H1 (cell line): Measurements from ENCODE around the gene ZBTB20. TPM values are rescaled to one million over a fixed set of nuclear protein-coding genes. Genes with fewer than 3 reads are reported as not detected.

Experiments used
- CTCF ChIA-PET: fragments of 300-600 bp; sonication (Branson Sonifier 250); formaldehyde crosslinking; loops from one replicate; lab custom pipeline; 2021; ENCODE audit not compliant: partially characterized antibody; lab: Charles Lee
- POLR2A ChIA-PET: fragments of 300-600 bp; sonication (Branson Sonifier 250); formaldehyde crosslinking; loops from one replicate; lab custom pipeline; 2021; ENCODE audit warnings: inconsistent platforms; ENCODE audit not compliant: partially characterized antibody; lab: Charles Lee
- DNase-seq, 2 experiments: peaks; one replicate each; pipeline versions ENCODE4 v3.0.0 to v3.0.0-alpha.2; 2010 to 2022; ENCODE audit warnings: low spot score in 2 of 2, low read depth in 1 of 2, mixed read lengths in 1 of 2
- FAIRE-seq: peaks from 2 replicates; lab custom pipeline; 2011; peaks lifted over from hg19 to GRCh38; lab: Jason Lieb, UNC
- H2AFZ ChIP-seq: 2 replicates; pipeline ENCODE4 v1.8.1; 2012; ENCODE audit warnings: low read length, inconsistent platforms
- H2AK5ac ChIP-seq: 2 replicates; pipeline ENCODE4 v1.6.1; 2013; ENCODE audit warnings: low read depth, low read length
- H2BK120ac ChIP-seq: replicated peaks from 2 replicates; pipeline ENCODE3; 2013; ENCODE audit warnings: low read depth, low read length, inconsistent platforms
- H2BK12ac ChIP-seq: 2 replicates; pipeline ENCODE4 v1.6.1; 2013; ENCODE audit warnings: low read depth, low read length
- H2BK15ac ChIP-seq: 2 replicates; pipeline ENCODE4 v1.6.1; 2013; ENCODE audit warnings: low read length
- H2BK20ac ChIP-seq: 2 replicates; pipeline ENCODE4 v1.6.1; 2013; ENCODE audit warnings: low read length
- H2BK5ac ChIP-seq: 2 replicates; pipeline ENCODE4 v1.6.1; 2013; ENCODE audit warnings: low read depth, low read length
- H3K14ac ChIP-seq: 2 replicates; pipeline ENCODE4 v1.6.1; 2013; ENCODE audit warnings: inconsistent platforms; ENCODE audit not compliant: insufficient read length
- H3K18ac ChIP-seq: 2 replicates; pipeline ENCODE4 v1.6.1; 2013; ENCODE audit warnings: low read length; ENCODE audit errors: extremely low read depth
- H3K23ac ChIP-seq: 2 replicates; pipeline ENCODE4 v1.6.1; 2013; ENCODE audit warnings: inconsistent platforms; ENCODE audit not compliant: insufficient read length
- H3K23me2 ChIP-seq: 2 replicates; pipeline ENCODE4 v1.6.1; 2013; ENCODE audit warnings: low read depth, low read length
- H3K27ac ChIP-seq: 2 replicates; pipeline ENCODE4 v1.6.1; 2011; ENCODE audit warnings: low read depth, low read length, inconsistent platforms
- H3K27me3 ChIP-seq, 4 experiments: replicated peaks in 1 of 4; 1 replicate in 1 of 4; 2 replicates in 3 of 4; pipeline versions ENCODE4 v1.6.1 to v1.8.1; 2011 to 2013; ENCODE audit warnings: low read length in 3 of 4, mild to moderate bottlenecking in 3 of 4, inconsistent platforms in 2 of 4, mixed read lengths in 2 of 4, moderate library complexity in 1 of 4; ENCODE audit not compliant: control insufficient read depth in 3 of 4, insufficient read depth in 3 of 4; ENCODE audit errors: extremely low read depth in 1 of 4
- H3K36me3 ChIP-seq, 4 experiments: 2 replicates each; pipeline versions ENCODE4 v1.6.1 to v1.8.1; 2011 to 2013; ENCODE audit warnings: mild to moderate bottlenecking in 4 of 4, low read length in 3 of 4, moderate library complexity in 2 of 4, control low read depth in 1 of 4, inconsistent platforms in 1 of 4; ENCODE audit not compliant: insufficient read depth in 4 of 4, control insufficient read depth in 2 of 4
- H3K4ac ChIP-seq: replicated peaks from 2 replicates; pipeline ENCODE3; 2013; ENCODE audit warnings: low read length, low read depth, mixed read lengths, inconsistent platforms; ENCODE audit not compliant: insufficient read length
- H3K4me1 ChIP-seq, 4 experiments: replicated peaks in 1 of 4; 1 replicate in 1 of 4; 2 replicates in 3 of 4; pipeline versions ENCODE4 v1.6.1 to v1.8.1; 2011 to 2013; ENCODE audit warnings: low read length in 3 of 4, inconsistent platforms in 2 of 4, mixed read lengths in 1 of 4; ENCODE audit not compliant: insufficient read depth in 4 of 4, control insufficient read depth in 3 of 4
- H3K4me2 ChIP-seq, 2 experiments: 2 replicates each; pipeline versions ENCODE4 v1.6.1 to v1.8.1; 2011 to 2013; ENCODE audit warnings: low read depth in 2 of 2, low read length in 2 of 2, control low read depth in 1 of 2, inconsistent platforms in 1 of 2, mild to moderate bottlenecking in 1 of 2; ENCODE audit not compliant: insufficient read depth in 1 of 2
- H3K4me3 ChIP-seq, 4 experiments: fragments of 200-600, 300-600 bp in 1 of 4; sonication (generic), shearing (Covaris generic), sonication (Bioruptor Twin) in 1 of 4; 2 replicates each; pipeline versions ENCODE4 v1.5.1 to v1.8.1; 2011 to 2016; ENCODE audit warnings: low read length in 4 of 4, low read depth in 3 of 4, control low read depth in 2 of 4, inconsistent platforms in 2 of 4, mild to moderate bottlenecking in 2 of 4, mixed read lengths in 1 of 4, moderate library complexity in 1 of 4; ENCODE audit not compliant: insufficient read depth in 2 of 4; ENCODE audit errors: extremely low read depth in 1 of 4
- H3K56ac ChIP-seq: replicated peaks from 2 replicates; pipeline ENCODE3; 2013; ENCODE audit warnings: low read depth, mild to moderate bottlenecking, mixed read lengths, low read length, inconsistent platforms; ENCODE audit not compliant: insufficient read length
- H3K79me1 ChIP-seq: 2 replicates; pipeline ENCODE4 v1.6.1; 2013; ENCODE audit warnings: low read depth, low read length, control low read depth
- H3K79me2 ChIP-seq, 2 experiments: 2 replicates each; pipeline versions ENCODE4 v1.6.1 to v1.8.1; 2012 to 2013; ENCODE audit warnings: low read length in 2 of 2, mild to moderate bottlenecking in 2 of 2, inconsistent platforms in 1 of 2; ENCODE audit not compliant: insufficient read depth in 2 of 2, control insufficient read depth in 1 of 2
- H3K9ac ChIP-seq, 4 experiments: replicated peaks in 1 of 4; 1 replicate in 1 of 4; 2 replicates in 3 of 4; pipeline versions ENCODE4 v1.6.1 to v1.8.1; 2011 to 2013; ENCODE audit warnings: low read depth in 3 of 4, low read length in 3 of 4, control low read depth in 2 of 4, mild to moderate bottlenecking in 2 of 4, moderate library complexity in 2 of 4, inconsistent platforms in 1 of 4; ENCODE audit errors: extremely low read depth in 1 of 4
- H3K9me3 ChIP-seq, 2 experiments: 2 replicates each; pipeline versions ENCODE4 v1.6.1 to v1.8.1; 2012 to 2013; ENCODE audit warnings: mild to moderate bottlenecking in 2 of 2, moderate library complexity in 2 of 2, control low read depth in 1 of 2, inconsistent platforms in 1 of 2, low read depth in 1 of 2, low read length in 1 of 2, mixed read lengths in 1 of 2; ENCODE audit not compliant: insufficient read depth in 2 of 2
- H4K20me1 ChIP-seq, 2 experiments: replicated peaks in 1 of 2; 2 replicates each; pipeline versions ENCODE3 to v1.8.1; 2011 to 2013; ENCODE audit warnings: inconsistent platforms in 2 of 2, low read length in 2 of 2, mild to moderate bottlenecking in 1 of 2; ENCODE audit not compliant: insufficient read depth in 2 of 2, control insufficient read depth in 1 of 2
- H4K5ac ChIP-seq: 2 replicates; pipeline ENCODE4 v1.6.1; 2013; ENCODE audit warnings: low read length, low read depth, mixed read lengths, inconsistent platforms; ENCODE audit not compliant: insufficient read length
- H4K8ac ChIP-seq: 2 replicates; pipeline ENCODE4 v1.8.0; 2013; ENCODE audit warnings: mild to moderate bottlenecking, moderate library complexity, low read length, inconsistent platforms; ENCODE audit not compliant: insufficient read depth; ENCODE audit errors: extremely low read depth
- H4K91ac ChIP-seq: replicated peaks from 2 replicates; pipeline ENCODE3; 2013; ENCODE audit warnings: low read length, mixed read lengths, inconsistent platforms; ENCODE audit not compliant: insufficient read length
- ATF2 ChIP-seq: IDR thresholded peaks from 2 replicates; pipeline ENCODE4 v1.6.1; 2012; ENCODE audit warnings: low read length, inconsistent platforms
- CTBP2 ChIP-seq: IDR thresholded peaks from 2 replicates; pipeline ENCODE4 v1.7.0; 2011; ENCODE audit warnings: borderline replicate concordance, mild to moderate bottlenecking, moderate library complexity, mixed read lengths, low read length; ENCODE audit not compliant: insufficient read depth, insufficient read length
- FOSL1 ChIP-seq: IDR thresholded peaks from 2 replicates; pipeline ENCODE4 v1.6.1; 2011; ENCODE audit warnings: mild to moderate bottlenecking, low read depth, low read length, moderate library complexity; ENCODE audit not compliant: insufficient read depth
- MAX ChIP-seq: IDR thresholded peaks from 2 replicates; pipeline ENCODE4 v1.6.1; 2012; ENCODE audit warnings: inconsistent platforms
- POLR2A ChIP-seq, 2 experiments: IDR thresholded peaks; 1 replicate in 1 of 2; 2 replicates in 1 of 2; pipeline ENCODE4 v1.6.1; 2011; ENCODE audit warnings: low read depth in 2 of 2, low read length in 2 of 2, mild to moderate bottlenecking in 2 of 2; ENCODE audit errors: control extremely low read depth in 1 of 2
- RAD21 ChIP-seq, 2 experiments: IDR thresholded peaks in 1 of 2; conservative IDR thresholded peaks in 1 of 2; 2 replicates each; pipeline ENCODE4 v1.6.1; 2011; ENCODE audit warnings: low read depth in 2 of 2, low read length in 2 of 2, improper control_type of control experiment in 1 of 2, inconsistent platforms in 1 of 2, mild to moderate bottlenecking in 1 of 2, moderate library complexity in 1 of 2
- RBBP5 ChIP-seq: IDR thresholded peaks from 2 replicates; pipeline ENCODE4 v1.7.1; 2012; ENCODE audit warnings: low read depth, mild to moderate bottlenecking, inconsistent platforms, low read length, moderate library complexity, borderline replicate concordance
- SIN3A ChIP-seq, 2 experiments: IDR thresholded peaks in 1 of 2; conservative IDR thresholded peaks in 1 of 2; 2 replicates each; pipeline ENCODE4 v1.6.1; 2011 to 2012; ENCODE audit warnings: low read length in 2 of 2, improper control_type of control experiment in 1 of 2, low read depth in 1 of 2, mild to moderate bottlenecking in 1 of 2
- SUZ12 ChIP-seq: fragments of 200-600 bp; sonication (generic); IDR thresholded peaks from 2 replicates; pipeline ENCODE4 v1.6.1; 2012; ENCODE audit warnings: mild to moderate bottlenecking, inconsistent platforms, low read length, moderate library complexity, mixed read lengths
- TAF7 ChIP-seq: optimal IDR thresholded peaks from 2 replicates; pipeline ENCODE3; 2011; ENCODE audit warnings: low read depth, mild to moderate bottlenecking, inconsistent platforms, low read length, moderate library complexity, borderline replicate concordance
- WGBS, 2 experiments: shearing (Covaris generic) in 1 of 2; methylation state at CpG; one replicate each; pipeline versions ENCODE4 v1.1.6 to v1.1.7; 2013 to 2015; ENCODE audit warnings: low lambda C conversion rate in 2 of 2, mixed read lengths in 2 of 2, inconsistent platforms in 1 of 2, low coverage in 1 of 2, missing lambda C conversion rate in 1 of 2; ENCODE audit not compliant: insufficient replicate concordance in 2 of 2, insufficient coverage in 1 of 2, insufficient read length in 1 of 2; ENCODE audit errors: extremely low coverage in 1 of 2, missing lambda C conversion rate in 1 of 2; 5-methylcytosine and 5-hydroxymethylcytosine counted together
- polyA plus RNA-seq, 7 experiments: library from polyadenylated mRNA; depleted of rRNA in 3 of 7; stranded (reverse) in 5 of 7; unstranded in 2 of 7; fragments of >200 nt in 5 of 7; fragments of 200-250 nt in 2 of 7; gene quantifications; 1 replicate in 5 of 7; 2 replicates in 1 of 7; 4 replicates in 1 of 7; pipeline versions ENCODE4 v1.2.1 to v1.2.3, GENCODE V29; 2011 to 2013; ENCODE audit warnings: missing spikeins in 2 of 7, mixed read lengths in 2 of 7
- total RNA-seq: library from RNA; stranded (reverse); fragmentation: NEBNext Ultra II Directional; extraction: Animal tissue kit (Norgen Biotek cat#: 25700); gene quantifications from 2 replicates; pipeline ENCODE4 v1.2.1, GENCODE V29; 2021

The ZBTB20 gene
- total and polyA plus RNA-seq, 2 of the 8 experiments (the other 6 are each of a cell fraction or from before 2014, with no cell fraction given), result 0.35 to 1.3 TPM

- ChIA-PET POLR2A (no interaction called here), CTCF (interaction anchor here (0.6 to 4.9 kb wide), 6 partner anchors 9 to 56 kb away, joined by 3 to 34 read pairs (median 4); no protein-coding TSS in a partner anchor)
- WGBS, 2 experiments, result 91% methylated on average over 7 of the region's 7 CpGs; no CpG with 5 or more reads in 1 of the 2 experiments
- H3K4me3 ChIP-seq, result no peak overlapping the region
- H2BK5ac ChIP-seq, result no peak overlapping the region
- H3K27ac ChIP-seq, result no peak overlapping the region
- no peak overlapping the region for H4K8ac ChIP-seq
- H3K4ac ChIP-seq, result no peak overlapping the region
- H3K36me3 ChIP-seq, result no peaks in the 10 kb centered on the region
- no peak overlapping the region for H2BK20ac ChIP-seq
- H3K4me2 ChIP-seq, result no peak overlapping the region
- H3K27me3 ChIP-seq, result no peaks in the 10 kb centered on the region
- H3K9me3 ChIP-seq, result no peaks in the 10 kb centered on the region
- H4K20me1 ChIP-seq, result no peaks in the 10 kb centered on the region
- H2AK5ac ChIP-seq, result no peak overlapping the region
- H3K18ac ChIP-seq, result no peak overlapping the region
- no peak overlapping the region for H3K14ac ChIP-seq
- no peak overlapping the region for H2AFZ ChIP-seq
- no peaks in the 10 kb centered on the region for H3K23me2 ChIP-seq
- H3K23ac ChIP-seq, result no peak overlapping the region
- H3K79me1 ChIP-seq, result no peaks in the 10 kb centered on the region
- no peak overlapping the region for H4K91ac ChIP-seq
- FAIRE-seq (no peak), DNase-seq (no peak)
- no peak overlapping the region for H3K9ac ChIP-seq
- H4K5ac ChIP-seq, result no peak overlapping the region
- no peak overlapping the region for H3K56ac ChIP-seq
- no peak overlapping the region for H2BK15ac ChIP-seq
- no peaks in the 10 kb centered on the region for H3K79me2 ChIP-seq
- H3K4me1 ChIP-seq, result no peaks in the 10 kb centered on the region
- no peak overlapping the region for H2BK120ac ChIP-seq
- no peak overlapping the region for H2BK12ac ChIP-seq
- TF ChIP-seq CTBP2 (no peak), POLR2A (IDR thresholded peaks at IDR 0.05; ENCODE audit: control extremely low read depth in 1 of 2, low read depth in 2 of 2, low read length in 2 of 2) (no peak), SIN3A (conservative IDR thresholded peaks at IDR 0.05 in 1 of 2, IDR thresholded peaks at IDR 0.05 in 1 of 2; ENCODE audit: low read depth in 1 of 2, low read length in 2 of 2) (no peak), RAD21 (IDR thresholded peaks at IDR 0.05 in 1 of 2, conservative IDR thresholded peaks at IDR 0.05 in 1 of 2; ENCODE audit: low read depth in 2 of 2, low read length in 2 of 2) (no peak), RBBP5 (no peak), MAX (no peak), TAF7 (no peak), SUZ12 (no peak), ATF2 (no peak), FOSL1 (no peak)
Measured at GRCh38 chr3:114393367-114394072, 753.6 kb downstream of the ZBTB20 start.
